Iris pigment epithelial cell (primary cell): Measurements from ENCODE around the gene PTPRCAP.
"Not testable (repeated sequence)": the region's sequence is repeated elsewhere in the genome, so short reads cannot be mapped to it uniquely, and the experiment has no call there.

Source experiments
- DNase-seq: peaks from one replicate; pipeline ENCODE4 v3.0.0-alpha.2; 2011; ENCODE audit warnings: low read depth

PTPRCAP gene

DNA sequence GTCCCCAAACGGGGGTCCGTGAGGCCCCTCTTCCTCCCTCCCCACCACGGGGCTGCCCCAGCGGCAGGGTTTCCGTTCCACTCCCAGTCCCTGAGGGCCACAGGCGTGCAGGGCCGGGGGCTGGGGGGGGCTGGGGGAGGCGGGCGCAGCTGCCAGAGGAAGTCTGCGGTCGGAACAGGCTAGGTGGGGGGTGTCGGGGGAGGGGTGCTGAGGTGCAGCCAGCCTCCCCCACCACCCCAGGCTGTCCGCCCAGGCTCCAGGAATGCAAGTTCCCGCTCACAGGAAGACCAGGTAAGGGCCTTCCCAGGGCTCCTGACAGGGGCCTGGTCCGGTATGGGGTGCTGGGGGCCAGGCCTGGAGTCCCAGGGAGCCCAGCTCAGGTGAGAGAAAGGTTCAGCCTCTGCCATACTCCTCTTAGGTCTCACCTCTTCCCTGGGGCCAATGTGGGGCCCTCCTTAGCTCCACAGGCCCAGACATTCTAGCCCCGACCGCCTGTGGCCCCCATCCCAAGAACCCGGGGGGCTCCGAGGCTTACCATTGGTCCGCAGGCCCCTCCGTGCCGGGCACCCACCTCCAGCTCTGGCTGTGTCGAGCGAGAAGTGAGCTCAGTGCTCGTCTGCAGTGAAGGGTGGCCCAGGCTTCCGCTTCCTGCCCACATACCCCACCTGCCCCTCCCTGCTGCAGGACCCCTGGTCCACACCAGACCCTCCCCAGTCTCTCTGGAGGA, at the start of gene PTPRCAP:
Gene PTPRCAP, minus strand, starts transcription at position 601 of the 727 bp plus-strand sequence. Its CDS starts 63 bp downstream, at position 538.
- no peak for DNase-seq

DNA sequence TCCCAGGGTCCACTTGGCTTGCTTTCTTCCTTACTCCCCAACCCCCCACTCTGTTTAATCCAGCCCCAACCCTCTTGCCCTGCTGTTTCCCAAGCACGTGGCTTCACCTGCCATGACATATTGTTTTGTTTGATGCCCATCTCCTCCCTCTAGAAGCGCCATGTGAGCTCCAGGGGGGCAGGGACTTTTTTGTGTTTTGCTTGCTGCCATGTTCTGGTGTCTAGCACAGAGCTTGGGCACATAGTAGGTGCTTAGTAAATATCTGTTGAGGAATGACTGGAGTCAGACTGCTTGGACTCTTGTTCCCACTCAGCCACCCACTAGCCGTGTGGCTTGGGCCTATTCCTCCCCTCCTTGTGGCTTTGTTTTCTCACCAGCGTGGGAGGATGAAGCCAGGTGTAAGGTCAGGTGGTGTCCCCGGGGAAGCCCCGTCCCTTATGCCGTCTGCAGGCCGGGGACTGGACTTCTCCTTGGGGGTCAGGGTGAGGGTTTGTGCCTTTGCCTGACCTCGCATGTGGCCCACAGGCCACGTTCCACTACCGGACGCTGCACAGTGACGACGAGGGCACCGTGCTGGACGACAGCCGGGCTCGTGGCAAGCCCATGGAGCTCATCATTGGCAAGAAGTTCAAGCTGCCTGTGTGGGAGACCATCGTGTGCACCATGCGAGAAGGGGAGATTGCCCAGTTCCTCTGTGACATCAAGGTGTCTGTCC, 49.2 kb upstream of the PTPRCAP start:
- no peak for DNase-seq

DNA sequence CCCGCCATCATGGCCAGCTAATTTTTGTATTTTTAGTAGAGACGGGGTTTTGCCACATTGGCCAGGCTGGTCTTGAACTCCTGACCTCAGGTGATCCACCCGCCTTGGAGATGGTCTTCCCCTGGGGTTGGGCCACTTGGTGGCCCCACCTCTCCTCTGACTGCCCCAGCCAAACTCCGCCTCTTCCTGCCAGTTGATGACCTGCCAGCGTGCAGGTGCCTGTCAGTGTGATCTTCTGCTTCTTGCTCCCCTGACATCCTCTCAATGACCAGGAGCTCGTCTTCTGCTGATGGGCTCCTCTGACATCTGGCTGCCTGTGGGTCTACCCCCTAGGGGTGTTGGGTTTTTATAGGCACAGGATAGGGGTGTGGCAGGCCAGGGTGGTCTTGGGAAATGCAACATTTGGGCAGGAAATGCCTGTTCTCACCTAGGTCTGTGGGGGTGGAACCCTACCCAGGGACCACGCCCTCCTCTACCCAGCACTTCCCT, 48.4 kb upstream of the PTPRCAP start:
- not testable (repeated sequence) for DNase-seq

DNA sequence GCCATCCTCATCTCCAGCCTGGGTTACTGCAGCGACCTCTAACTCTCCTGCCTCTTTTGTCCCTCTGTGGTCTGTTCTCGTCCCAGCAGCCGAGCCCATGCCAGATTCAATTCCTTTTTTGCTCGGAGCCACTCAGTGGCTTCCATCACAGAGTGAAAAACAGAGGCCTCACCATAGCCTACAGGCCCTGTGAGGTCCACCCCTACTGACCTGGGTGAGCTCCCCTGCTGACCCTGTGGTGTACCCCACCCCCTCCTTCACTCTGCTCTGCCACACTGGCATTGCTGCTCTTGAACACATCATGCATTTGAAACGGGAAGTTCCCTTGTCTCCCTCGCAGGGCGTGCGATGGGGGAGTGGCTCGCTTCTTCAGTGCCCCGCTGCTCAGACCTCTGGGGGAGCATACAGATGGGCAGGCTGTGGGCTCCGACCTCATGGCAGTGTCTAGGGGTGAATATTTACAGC, 47.4 kb upstream of the PTPRCAP start:
- no peak for DNase-seq

GRCh38 chr11:67483831-67484665, 46.6 kb upstream of the PTPRCAP start:
- no peak for DNase-seq

- DNase-seq = peak; percentile 98
These were observed 45.6 kb upstream of the PTPRCAP start, which contains the start of gene AIP for GRCh38 chr11:67482827-67483798. Gene AIP, plus strand, starts transcription at chr11:67483026. Its CDS starts 133 bp downstream, at chr11:67483159.

- no peak for DNase-seq
These were observed 44.9 kb upstream of the PTPRCAP start for GRCh38 chr11:67482275-67482826.

DNA sequence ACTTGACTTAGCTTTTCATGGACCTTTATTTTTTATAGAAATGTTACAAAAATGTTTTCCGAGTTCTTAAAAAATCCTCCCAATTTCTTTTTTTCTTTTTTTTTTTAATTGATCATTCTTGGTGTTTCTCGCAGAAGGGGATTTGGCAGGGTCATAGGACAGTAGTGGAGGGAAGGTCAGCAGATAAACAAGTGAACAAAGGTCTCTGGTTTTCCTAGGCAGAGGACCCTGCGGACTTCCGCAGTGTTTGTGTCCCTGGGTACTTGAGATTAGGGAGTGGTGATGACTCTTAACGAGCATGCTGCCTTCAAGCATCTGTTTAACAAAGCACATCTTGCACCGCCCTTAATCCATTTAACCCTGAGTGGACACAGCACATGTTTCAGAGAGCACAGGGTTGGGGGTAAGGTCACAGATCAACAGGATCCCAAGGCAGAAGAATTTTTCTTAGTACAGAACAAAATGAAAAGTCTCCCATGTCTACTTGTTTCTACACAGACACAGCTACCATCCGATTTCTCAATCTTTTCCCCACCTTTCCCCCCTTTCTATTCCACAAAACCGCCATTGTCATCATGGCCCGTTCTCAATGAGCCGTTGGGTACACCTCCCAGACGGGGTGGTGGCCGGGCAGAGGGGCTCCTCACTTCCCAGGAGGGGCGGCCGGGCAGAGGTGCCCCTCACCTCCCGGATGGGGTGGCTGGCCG, 40.0 kb upstream of the PTPRCAP start:
- DNase-seq = not testable (repeated sequence)

DNA sequence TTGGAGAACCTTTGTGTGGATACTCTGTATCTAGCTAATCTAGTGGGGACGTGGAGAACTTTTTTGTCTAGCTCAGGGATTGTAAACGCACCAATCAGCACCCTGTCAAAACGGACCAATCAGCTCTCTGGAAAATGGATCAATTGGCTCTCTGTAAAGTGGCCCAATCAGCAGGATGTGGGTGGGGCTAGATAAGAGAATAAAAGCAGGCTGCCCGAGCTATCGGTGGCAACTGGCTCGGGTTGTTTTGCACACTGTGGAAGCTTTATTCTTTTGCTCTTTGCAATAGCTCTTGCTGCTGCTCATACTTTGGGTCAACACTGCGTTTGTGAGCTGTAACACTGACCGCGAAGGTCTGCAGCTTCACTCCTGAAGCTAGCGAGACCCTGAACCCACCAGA, 39.2 kb upstream of the PTPRCAP start:
- not testable (repeated sequence) for DNase-seq

DNA sequence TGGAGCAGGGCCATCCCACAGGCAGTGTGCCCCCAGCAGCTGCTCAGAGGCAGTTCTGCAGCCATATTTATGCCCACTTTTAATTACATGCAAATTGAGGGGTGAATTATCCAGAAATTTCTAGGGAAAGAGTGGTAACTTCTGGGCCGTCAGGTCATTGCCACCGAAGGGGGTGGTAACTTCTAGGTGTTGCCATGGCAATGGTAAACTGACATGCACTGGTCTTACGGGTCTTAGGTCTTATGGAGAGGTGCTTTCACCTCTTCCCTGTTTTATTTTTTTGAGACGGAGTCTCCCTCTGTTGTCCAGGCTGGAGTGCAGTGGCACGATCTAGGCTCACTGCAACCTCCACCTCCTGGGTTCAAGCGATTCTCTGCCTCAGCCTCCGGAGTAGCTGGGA, 35.4 kb upstream of the PTPRCAP start:
- no peak for DNase-seq

DNA sequence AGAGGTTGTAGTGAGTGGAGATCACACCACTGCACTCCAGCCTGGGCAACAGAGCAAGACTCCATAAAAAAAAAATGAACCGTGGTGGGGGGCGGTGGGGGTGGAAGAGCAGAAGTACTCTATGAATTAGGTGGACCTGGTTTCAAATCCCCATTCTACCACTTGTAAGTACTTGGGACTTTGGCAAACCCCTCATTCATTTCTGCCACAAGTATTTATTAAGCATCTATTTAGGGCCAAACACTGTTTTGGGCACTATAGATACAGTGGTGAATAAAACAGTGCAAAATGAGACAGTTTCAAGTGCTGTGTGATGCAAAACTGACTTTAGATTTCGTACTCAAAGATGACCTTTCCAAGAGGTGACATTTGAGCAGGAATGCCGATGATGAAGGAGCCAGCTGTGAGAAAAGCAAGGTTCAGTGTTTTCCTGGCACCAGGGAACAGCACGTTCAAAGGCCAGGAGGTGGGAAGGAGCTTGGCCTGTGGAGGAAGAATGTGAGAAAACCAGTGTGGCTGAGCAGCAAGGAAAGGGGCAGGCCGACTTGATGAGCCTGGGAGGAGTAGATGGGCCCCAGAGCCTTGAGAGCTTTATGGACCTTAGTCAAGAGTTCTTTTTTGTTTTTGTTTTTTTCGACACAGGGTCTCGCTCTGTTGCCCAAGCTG, 33.0 kb upstream of the PTPRCAP start:
- no peak for DNase-seq

DNA sequence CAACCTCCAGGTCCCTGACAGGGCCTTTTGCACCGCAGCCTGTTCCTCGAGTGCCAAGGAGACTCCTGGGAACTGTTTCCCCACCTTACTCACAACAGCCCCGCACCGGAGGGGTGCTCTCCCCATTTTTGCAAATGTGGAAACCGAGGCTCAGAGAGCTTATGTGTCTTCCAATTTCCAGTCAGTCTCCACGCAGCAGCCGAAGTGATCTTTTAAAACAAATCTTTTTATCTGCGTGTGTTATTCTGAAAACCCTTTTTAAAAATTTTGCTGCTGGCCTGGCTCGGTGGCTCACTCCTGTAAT, 32.0 kb upstream of the PTPRCAP start:
- DNase-seq = no peak

DNA sequence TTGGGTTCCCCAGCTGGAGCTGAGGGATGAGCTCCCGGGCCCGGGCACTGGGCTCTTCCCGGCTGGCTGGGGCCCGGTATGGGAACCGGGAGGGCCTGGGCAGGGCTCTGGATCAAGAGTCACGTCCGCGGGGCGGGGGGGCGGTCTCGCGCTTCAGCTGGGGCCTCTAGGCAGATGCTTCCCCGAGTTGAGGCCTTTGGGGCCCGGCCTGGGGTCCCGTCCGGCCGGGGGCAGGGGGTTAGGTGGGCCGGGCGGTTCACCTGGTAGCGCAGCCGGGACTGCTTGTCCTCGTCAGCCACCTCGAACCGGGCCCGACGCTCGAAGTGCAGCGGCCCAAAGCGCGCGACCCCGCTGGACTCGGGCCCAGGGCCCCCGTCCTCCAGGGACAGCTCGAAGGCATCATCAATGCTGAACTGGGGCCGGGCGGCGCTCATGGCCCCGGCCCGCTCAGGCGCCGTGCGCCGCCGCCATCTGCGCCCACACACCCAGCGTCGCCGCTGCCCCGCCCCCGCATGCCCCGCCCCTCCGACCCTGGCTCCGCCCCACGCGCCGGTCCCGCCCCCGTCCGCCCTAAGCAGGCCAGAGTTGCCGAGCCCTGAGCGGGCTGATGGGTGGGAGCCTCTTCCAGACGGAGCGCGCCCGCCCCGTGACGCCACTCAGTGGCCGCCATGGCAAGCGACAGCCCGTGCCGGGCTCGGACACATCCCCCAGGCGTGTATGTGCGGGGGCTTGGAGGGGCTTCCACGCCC, 31.5 kb upstream of the PTPRCAP start, which contains the start of gene TMEM134:
Gene TMEM134, minus strand, starts transcription at position 493 of the 749 bp plus-strand sequence. Its CDS starts 59 bp downstream, at position 434.
- peak; percentile 91 for DNase-seq

DNA sequence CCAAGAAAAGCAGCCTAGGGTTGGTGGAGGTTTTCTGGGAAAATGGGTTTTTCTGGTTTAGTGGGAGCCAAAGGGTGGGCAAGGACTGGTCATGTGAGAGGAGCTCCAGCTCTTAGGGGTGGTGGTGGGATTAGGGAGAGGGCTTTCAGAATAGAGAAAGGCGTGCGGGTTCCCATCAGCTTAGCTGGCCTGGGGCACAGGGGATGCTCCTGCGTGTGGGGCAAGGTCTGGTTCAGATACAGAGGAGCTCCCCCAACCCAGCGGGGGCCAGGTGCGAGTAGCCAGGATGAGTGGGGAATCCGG, 30.9 kb upstream of the PTPRCAP start:
- no peak for DNase-seq

- no peak for DNase-seq
These were observed 30.6 kb upstream of the PTPRCAP start for GRCh38 chr11:67468056-67468455.

- no peak for DNase-seq
These were observed 29.7 kb upstream of the PTPRCAP start for GRCh38 chr11:67466962-67467771.

- DNase-seq = no peak
These were observed 28.9 kb upstream of the PTPRCAP start for GRCh38 chr11:67466367-67466766.

DNA sequence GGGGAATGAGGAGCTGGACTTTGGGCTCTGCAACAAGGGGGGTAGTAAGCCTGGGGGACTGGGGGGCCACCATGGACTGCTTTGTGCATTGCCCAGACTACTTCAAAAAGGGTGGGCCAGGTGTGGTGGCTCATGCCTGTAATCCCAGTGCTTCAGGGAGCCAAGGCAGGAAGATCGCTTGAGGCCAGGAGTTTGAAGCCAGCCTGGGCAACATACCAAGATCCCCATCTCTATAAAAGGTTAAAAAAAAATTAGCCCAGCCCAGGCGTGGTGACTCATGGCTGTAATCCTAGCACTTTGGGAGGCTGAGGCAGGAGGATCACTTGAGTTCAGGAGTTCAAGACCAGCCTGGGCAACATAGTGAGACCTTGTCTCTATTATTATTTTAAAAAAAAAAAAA, 28.0 kb upstream of the PTPRCAP start:
- DNase-seq = peak; percentile 17
